HG03135 (cell line): ENCODE measurements around the gene NBDY.

ENCODE experiments used
- ATAC-seq: cut with Tn5 transposase; IDR thresholded peaks from one replicate; pipeline ENCODE4 v1.9.1; 2021; ENCODE audit warnings: mild to moderate bottlenecking, moderate library complexity; ENCODE audit not compliant: unreplicated experiment

Gene NBDY

DNA sequence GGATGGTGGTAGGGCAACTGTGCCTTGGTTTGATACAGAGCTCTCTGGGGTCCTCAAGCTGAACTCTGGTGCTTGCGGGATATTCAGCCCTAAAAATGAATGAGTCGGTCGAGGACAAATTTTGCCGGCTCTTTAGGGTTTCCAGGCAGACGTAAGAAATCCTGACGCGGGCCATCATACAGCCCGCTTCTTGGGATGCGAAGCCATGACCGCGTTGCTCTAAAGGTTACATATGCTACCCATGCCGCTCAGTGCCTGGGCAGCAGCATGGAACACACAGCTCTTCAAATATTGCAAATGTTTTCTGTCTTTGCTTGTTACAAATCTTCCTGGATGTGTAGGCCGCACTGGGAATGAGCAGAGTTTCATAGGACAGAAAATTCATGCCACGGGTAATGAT, 55.6 kb downstream of the NBDY start:
- ATAC-seq = no peak

DNA sequence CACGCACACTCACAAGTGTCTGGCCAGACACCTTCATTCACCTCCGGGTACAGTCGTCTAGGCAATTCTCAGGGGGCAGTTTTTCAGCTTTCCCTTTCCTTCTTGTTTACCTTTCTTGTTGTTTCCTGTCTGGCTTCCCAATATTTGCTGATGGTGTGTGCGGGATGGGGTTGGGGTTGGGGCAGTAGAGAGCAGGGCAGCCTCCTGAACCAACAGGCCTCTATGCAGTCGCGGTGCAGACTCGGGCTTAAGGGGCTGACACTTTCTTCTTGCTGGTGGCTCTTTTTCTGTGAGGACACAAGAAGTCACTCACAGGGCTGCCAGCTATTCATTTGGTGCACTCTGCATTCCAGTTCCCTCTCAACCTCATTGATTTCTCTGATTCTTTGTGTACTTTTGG, 56.4 kb downstream of the NBDY start:
- ATAC-seq = no peak

DNA sequence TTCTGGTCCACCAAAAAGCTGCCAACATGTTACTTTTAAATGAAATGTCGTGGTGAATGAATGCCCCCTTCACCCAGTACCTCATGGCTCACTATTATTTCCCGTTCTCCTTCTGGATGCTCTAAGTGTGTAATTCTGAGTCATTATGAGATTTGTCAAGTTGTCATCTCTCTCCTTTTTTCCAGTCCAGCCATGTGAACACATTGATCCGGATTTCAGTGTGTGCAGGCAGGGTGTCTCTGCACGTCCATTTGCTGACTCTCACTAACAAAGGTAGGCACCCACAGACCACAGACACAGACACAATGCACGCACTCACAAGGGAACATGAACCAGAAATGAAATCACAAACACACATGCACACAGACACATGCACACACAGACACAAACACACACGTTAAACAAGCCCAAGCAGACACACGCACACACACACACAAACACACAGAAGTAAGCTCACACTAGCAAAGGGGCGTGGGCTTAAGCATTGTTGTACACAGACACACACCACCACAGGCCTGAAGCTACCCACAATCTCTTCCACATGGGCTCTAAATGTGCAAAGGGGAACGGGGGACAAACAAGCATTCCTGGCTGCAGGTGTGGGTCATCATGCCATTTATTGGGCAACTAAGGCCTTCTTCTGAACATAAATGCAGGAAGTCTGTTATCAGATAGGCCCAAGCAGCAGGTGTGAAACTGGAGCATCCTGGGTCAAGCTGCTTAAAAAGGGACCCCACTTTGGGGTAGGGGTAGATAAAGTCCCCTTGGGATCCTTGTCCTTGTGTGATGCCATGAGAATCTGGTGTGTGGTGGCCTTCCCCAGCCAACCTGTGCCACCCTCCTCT, 58.1 kb downstream of the NBDY start:
- ATAC-seq = no peak

DNA sequence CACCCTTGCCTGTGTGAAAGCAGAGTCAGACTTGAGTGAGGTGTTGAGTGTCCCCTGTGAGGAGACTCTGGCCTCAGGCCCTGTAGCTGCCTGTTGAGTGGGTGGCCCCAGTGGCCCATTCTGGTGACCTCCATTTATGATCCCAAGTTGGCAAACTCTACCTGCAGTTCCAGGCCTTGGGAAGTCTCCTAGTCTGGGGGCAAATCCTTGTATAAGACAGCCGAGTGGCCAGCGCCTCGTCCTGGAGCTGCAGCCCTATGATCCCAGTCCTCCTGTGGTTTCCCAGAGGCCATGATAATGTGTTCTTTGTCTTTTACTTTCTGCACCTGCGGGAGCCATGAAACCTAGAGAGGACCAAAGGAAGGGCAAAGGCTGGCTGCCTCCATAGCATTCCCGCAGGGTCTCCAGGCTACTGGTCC, 58.7 kb downstream of the NBDY start:
- ATAC-seq = no peak

DNA sequence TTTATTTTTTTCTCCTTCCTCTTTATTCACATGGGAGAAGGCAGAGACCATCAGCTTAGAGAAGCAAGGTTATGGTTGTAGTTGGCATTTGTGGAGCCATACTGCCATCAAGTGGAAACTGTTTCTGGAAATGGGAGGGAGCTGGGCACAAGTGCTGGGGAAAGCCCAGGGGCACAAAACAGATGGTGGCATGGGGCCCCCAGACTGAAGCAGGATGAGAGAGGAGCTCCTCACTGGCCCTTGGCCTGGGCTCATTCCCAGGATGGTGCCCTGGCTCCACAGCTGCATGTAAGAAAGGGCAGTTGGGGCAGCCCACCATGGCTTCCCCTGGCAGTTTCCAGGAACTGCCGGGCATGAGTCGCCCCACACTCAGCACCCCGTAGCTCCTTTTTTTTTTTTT, 59.2 kb downstream of the NBDY start:
- ATAC-seq = no peak

DNA sequence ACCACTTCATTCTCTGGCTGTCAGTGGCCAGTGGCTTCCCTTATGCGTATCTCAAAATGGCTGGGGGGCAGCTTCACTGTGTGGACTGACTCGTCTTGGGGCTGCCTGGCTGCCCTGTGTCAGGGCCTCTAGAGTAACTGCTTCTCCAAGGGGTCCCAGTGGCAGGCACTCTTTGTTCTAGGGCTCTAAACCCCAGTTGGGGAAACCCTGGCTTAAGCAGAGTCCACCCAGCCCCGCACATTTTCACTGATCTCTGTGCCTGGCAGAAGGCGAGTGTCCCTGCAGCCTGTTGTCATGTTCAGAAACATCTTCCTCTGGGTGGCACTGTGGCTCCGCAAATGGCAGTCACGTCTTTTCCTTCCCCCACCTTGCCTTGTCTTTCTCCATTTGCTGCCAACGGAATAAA, 59.7 kb downstream of the NBDY start:
- peak; percentile 51 for ATAC-seq

DNA sequence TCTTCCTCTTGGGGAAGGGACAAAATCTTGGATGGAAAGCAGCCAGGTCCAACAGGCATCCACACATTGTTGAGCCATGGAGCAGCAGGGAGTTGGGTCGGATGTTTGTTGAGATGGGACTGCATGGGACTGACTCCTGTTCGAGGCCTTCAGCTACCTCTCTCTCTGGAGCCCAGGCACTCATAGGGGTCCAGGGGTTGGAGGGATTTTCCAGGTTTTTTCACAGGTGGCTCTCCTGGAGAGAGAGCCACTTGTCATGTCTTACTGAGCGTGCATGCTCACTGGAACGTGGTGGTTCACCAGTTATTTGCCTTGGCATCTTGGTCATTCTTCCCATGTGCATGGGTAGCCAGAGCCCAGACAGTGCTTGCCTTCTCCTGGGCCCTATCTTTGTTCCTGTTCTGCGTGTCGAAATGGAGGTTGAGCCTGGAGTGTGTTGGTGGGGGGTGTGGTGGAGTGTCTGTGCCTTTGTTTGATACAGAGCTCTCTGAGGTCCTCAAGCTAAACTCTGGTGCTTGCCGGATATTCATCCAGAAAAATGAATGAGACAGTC, 60.6 kb downstream of the NBDY start:
- ATAC-seq = no peak

DNA sequence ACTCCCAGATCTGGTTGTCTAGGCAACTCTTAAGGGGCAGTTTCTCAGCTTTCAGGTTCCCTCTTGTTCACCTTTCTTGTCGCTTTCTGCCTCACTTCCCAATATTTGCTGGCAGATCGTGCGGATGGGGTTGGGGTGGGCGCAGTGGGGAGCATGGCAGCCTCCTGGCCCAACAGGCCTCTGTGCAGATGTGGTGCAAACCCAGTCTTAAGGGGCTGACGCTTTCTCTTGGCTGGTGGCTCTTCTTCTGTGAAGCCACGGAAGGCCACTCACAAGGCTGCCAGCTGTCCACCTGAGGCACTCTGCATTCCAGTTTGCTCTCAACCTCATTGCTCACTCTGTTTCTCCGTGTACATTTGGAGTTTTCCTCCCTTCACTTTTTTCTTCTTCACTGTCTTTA, 61.7 kb downstream of the NBDY start:
- ATAC-seq = no peak

DNA sequence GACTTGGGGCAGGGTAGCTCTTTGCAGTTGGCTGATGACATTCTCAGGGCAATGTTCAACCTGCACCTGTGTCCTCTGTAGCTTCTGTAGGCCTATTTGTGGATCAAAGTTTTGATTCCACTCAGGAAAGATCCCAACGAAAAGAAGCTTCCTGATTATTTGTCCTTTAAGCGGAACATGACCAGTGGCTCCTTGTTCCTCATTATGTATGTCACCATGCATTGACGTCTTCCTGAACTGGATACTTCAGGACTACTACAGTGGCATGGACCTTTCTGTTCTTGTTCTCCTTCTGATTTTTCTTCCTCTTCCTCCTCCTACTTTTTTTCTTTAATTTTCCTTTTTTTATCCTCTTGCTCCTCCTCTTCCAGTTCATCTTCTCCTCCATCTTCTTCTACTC, 62.4 kb downstream of the NBDY start:
- no peak for ATAC-seq

DNA sequence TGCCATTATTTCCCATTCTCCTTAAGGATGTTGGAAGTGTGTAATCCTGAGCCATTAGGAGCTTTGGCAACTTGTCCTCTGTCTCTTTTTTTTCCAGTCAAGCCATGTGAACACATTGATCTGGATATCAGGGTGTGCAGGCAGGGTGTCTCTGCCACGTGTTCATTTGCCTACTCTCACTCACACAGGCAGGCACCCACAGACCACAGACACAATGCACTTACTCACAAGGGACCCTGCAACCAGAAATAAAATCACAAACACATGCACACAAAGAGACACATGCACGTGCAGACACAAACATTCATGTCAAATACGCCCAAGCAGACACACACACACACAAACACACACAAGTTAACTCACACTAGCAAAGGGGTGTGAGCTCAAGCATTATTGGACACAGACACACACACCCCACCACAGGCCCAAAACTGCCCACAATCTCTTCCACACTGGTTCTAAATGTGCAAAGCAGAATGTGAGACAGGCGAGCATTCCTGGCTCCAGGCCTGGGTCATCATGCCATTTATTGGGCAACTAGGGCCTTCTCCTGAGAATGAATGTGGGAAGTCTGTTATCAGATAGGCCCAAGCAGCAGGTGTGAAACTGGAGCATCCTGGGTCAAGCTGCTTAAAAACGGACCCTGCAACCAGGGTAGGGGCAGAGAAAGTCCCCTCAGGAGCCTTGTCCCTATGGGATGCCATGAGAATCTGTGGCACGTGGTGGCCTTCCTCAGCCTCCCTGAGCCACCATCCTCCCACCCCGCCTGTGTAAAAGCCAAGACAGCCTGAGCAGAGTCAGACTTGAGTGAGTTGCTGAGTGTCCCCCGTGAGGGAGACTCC, 63.4 kb downstream of the NBDY start:
- ATAC-seq = no peak

DNA sequence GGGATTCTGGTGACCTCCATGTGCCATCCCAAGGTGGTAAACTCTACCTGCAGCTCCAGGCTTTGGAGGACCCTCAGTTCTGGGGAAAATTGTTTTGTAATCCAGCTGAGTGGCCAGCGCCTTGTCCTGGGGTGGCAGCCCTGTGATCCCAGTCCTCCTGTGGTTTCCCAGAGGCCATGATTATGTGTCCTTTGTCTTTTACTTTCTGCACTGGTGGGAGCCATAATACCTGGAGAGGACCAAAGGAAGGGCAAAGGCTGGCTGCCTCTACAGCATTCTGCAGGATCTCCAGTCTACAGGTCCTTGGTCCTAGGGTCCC, 64.0 kb downstream of the NBDY start:
- no peak for ATAC-seq

DNA sequence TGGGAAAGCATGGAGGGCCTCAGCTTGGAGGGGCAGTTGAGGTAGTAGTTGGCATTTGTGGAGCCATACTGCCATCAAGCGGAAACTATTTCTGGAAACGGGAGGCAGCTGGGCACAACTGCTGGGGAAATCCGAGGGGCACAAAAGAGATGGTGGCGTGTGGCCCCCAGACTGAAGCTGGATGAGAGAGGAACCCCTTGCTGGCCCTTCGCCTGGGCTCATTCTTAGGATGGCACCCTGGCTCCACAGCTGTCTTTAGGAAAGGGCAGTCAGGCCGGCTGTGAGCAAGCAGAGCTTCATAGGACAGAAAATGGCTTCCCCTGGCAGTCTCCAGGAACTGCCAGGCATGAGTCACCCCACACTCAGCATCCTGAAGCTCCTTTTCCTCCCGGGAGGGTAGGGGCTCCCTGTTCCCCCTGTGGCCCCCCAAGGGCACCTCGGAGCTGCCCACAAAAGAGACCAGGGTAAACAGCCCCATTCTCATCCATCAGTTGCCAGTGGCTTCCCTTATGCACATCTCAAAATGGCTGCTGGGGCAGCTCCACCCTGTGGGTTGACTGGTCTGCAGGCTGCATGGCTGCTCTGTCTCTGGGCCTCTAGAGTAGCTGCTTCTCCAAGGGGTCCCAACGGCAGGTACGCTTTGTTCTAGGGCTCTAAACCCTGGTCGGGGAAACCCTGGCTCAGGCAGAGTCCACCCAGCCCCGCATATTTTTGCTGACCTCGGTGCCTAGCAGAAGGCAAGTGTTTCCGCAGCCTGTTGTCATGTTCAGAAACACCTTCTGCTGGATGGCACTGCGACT, 64.7 kb downstream of the NBDY start:
- no peak for ATAC-seq

DNA sequence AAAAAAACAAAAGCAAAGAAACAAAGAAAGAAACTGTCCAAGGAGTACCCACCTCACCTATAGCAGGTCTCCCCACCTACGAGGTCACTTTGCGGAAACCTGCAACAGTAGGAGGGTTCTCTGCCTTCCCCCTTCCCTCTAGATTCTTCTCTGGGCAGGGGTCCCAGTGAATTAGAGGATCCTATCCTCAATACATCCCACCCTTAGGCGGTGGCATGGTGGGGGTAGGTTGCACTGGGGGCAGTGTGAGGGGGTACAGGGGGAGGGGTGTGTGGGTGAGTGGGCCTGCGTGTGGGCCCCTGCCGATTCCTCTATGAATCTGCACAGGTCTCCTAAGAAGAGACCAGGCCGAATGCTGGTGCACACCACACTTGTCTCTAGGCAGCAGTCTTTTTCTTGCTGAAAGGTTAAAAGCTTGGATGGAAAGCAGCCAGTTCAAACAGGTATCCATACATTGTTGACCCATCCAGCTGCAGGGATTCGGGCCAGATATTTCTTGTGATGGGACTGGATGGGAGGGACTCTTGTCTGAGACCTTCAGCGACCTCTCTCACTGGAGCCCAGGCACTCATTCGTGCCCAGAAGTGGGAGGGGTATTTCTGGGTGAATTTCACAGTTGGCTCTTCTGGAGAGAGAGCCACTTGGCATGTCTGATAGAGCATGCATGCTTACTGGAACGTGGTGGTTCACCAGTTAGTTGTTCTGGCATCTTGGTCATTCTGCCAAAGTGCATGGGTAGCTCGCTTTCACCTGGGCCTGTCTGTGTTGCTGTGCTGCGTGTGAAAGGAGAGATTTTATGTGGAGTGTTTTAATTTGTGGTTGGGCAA, 65.6 kb downstream of the NBDY start:
- ATAC-seq = no peak

DNA sequence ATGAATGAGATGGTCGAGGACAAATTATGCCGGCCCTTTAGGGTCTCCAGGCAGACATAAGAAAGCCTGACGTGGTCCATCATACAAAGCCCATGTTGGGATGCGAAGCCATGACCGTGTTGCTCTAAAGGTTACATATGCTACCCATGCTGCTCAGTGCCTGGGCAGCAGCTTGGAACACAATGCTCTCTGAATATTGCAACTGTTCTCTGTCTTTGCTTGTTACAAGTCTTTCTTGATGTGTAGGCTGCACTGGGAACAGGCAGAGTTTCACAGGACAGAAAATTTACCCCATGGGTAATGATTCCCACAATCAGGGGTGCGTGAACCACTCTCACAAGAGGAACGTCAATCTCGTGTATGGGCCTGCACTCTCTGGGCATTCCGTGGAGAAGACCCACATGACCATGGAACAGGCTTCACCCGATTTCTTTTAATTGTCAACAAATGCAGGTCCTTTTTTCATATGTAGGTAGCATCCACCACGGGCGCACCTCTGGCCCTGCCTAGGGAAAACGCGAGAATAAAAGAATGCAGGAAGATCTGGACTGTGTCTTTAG, 66.3 kb downstream of the NBDY start:
- no peak for ATAC-seq

DNA sequence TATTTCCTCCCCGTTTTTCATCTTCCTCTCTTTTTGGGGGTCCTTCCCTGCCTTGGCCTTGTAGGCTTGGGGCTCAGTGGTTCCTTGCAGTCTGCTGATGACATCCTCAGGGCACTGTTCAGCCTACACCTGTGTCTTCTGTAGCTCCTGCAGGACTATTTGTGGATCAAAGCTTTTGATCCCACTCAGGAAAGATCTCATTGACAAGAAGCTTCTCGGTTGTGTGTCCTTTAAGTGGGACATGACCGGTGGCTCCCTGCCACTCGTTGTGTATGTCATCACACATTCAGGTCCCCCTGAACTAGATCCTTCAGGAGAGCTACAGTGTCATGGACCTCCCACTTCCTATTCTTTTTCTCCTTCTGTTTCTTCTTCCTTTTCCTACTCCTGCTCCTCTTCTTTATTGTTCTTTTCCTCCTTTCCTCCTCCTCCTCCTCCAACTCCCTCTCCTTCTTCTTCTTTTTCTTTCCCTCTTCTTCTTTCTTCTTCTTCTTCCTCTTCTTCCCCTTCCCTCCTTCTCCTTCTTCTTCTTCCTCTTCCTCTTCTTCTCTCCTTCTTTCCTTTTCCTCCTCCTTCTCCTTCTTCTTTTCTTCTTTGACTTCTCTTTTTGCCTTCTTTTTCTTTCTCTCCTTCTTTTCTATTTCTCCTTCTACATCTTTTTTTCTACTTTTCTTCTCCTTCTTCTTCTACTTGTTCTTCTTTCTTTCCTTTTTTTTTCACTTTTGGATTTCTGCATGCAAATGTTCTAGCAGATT, 67.8 kb downstream of the NBDY start:
- ATAC-seq = no peak

DNA sequence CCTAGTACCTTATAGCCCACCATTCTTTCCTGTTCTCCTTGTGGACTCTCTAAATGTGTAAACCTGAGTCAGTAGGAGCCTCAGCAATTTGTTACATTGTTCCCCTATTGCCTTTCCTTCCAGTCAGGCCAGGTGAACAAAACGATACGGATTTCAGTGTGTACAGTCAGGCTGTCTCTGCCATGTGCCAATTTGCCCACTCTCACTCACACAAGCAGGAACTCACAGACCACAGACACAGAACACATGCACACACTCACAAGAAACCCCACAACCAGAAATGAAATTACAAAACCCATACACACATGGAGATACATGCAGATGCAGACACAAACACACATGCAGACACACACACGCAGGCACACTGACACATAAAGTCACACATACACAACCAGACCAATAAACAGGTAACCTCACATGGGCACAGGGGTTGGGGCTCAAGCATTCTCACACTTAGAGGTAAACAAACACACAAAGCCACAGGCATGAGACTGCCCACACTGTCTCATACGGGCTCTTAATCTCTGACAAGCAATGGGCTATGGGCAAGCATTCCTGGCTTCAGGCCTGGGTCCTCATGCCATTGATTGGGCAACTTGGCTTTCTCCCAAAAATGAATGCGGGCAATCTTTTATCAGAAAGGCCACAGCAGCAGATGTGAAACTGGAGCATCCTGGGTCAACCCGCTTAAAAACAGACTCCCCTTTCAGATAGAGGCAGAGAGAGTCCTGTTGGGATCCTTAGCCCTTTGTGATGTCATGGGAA, 68.7 kb downstream of the NBDY start:
- ATAC-seq = no peak

DNA sequence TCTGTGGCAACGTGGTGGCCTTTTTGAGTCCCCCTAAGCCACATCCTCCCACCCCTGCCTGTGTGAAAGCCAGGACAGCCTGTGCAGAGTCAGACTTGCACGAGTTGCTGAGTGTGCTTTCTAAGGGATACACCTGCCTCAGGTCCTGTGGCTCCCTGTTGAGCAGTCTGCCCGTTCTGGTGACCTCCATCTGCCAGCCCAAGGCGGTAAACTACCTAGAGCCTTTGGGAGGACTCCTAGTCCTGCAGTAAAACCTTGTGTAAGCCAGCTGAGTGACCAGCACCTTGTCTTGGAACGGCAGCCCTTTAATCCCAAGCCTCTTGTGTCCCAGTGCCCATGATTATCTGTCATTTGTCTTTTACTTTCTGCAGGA, 69.3 kb downstream of the NBDY start:
- ATAC-seq = no peak

DNA sequence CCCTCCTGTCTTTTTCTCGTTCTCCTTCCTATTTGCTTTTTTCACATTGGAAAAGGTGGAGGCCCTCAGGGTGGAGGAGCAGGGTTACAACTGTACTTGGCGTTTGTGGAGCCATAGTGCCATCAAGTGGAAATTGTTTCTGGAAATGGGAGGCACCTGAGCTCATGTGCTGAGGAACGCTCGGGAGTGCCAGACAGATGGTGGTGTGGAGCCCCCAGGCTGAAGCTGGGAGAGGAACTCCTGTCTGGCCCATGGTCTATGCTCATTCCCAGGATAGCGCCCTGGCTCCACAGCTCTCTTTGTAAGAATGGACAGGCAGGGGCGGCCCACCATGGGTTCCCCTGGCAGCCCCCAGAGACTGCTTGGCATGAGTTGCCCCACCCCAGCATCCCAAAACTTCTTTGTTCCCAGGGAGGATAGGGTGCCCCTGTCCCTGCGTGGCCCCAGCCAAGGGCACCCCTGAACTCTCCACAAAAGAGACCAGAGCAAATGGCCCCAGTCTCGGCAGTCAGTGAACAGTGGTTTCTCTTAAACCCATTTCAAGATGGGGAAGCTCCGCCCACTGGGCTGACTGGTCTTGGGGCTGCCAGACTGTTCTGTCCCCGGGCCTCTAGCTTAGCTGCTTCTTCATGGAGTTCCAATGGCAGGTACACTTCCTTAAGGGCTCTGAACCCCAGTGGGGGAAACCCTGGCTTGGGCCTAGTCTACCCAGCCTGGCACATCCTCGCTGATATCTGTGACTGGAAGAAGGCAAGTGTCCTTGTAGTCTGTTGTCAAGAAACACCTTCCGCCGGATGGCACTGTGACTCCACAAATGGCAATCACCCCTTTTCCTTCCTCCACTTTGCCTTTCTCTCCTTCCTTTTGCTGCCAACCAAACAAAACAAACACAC, 70.1 kb downstream of the NBDY start:
- no peak for ATAC-seq
